ENCODE results near the gene CCR7. TPM values are rescaled to one million over a fixed set of nuclear protein-coding genes. Genes with fewer than 3 reads are reported as not detected.
"Not testable (repeated sequence)": the region's sequence is repeated elsewhere in the genome, so short reads cannot be mapped to it uniquely, and the experiment has no call there.

CCR7 gene
- total RNA-seq, 1 experiment from 2014 or later: 0.57 TPM

GRCh38 chr17:40574292-40574691, 9.0 kb upstream of the CCR7 start:
- Mint-ChIP-seq H3K27ac (no peak overlapping the region), H3K4me1 (no peaks in the 10 kb centered on the region), H3K36me3 (no peaks in the 10 kb centered on the region), H3K27me3 (ENCODE audit: low read depth) (peaks cover 33% of the 10 kb centered on the region), H3K4me3 (no peak overlapping the region), H3K9me3 (peaks cover 19% of the 10 kb centered on the region)
- TF ChIP-seq TEAD4 (CRISPR knock-in tag; IDR thresholded peaks at IDR 0.05) (no peak), NFYB (CRISPR knock-in tag; conservative IDR thresholded peaks at IDR 0.05; ENCODE audit: low read depth) (no peak), SOX15 (CRISPR knock-in tag; IDR thresholded peaks at IDR 0.05) (no peak), ZMAT4 (CRISPR knock-in tag; IDR thresholded peaks at IDR 0.05) (no peak), MYBL2 (CRISPR knock-in tag; IDR thresholded peaks at IDR 0.05) (no peak), ZNF219 (CRISPR knock-in tag; IDR thresholded peaks at IDR 0.05; ENCODE audit: borderline replicate concordance) (no peak), JUN (CRISPR knock-in tag; IDR thresholded peaks at IDR 0.05) (no peak), RORB (CRISPR knock-in tag; IDR thresholded peaks at IDR 0.05) (no peak), NR3C1 (CRISPR knock-in tag; conservative IDR thresholded peaks at IDR 0.05; ENCODE audit: low read depth) (no peak)
- TF ChIP-seq, protein P1, sequence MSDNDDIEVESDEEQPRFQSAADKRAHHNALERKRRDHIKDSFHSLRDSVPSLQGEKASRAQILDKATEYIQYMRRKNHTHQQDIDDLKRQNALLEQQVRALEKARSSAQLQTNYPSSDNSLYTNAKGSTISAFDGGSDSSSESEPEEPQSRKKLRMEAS (CRISPR knock-in tag; IDR thresholded peaks at IDR 0.05): no peak
- TF ChIP-seq, protein P2, sequence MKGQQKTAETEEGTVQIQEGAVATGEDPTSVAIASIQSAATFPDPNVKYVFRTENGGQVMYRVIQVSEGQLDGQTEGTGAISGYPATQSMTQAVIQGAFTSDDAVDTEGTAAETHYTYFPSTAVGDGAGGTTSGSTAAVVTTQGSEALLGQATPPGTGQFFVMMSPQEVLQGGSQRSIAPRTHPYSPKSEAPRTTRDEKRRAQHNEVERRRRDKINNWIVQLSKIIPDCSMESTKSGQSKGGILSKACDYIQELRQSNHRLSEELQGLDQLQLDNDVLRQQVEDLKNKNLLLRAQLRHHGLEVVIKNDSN (CRISPR knock-in tag; IDR thresholded peaks at IDR 0.05): no peak
- TF ChIP-seq, protein P3, sequence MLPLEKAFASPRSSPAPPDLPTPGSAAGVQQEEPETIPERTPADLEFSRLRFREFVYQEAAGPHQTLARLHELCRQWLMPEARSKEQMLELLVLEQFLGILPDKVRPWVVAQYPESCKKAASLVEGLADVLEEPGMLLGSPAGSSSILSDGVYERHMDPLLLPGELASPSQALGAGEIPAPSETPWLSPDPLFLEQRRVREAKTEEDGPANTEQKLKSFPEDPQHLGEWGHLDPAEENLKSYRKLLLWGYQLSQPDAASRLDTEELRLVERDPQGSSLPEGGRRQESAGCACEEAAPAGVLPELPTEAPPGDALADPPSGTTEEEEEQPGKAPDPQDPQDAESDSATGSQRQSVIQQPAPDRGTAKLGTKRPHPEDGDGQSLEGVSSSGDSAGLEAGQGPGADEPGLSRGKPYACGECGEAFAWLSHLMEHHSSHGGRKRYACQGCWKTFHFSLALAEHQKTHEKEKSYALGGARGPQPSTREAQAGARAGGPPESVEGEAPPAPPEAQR (CRISPR knock-in tag; IDR thresholded peaks at IDR 0.05): no peak
- ATAC-seq (no peak), DNase-seq (ENCODE audit: low spot score) (no peak)
- CTCF ChIA-PET: no interaction called here
- POLR2A ChIA-PET: interaction anchor here (0.6 kb wide), 1 partner anchor 154 kb away, joined by 6 read pairs; no protein-coding TSS in a partner anchor

- DNase-seq (ENCODE audit: low spot score); H3K36me3 Mint-ChIP-seq; POLR2A ChIA-PET; H3K4me1 Mint-ChIP-seq; CTCF ChIA-PET; H3K27ac Mint-ChIP-seq; H3K4me3 Mint-ChIP-seq; ATAC-seq: not testable (repeated sequence)
- Mint-ChIP-seq H3K9me3 (peaks cover 29% of the 10 kb centered on the region), H3K27me3 (ENCODE audit: low read depth) (peaks cover 36% of the 10 kb centered on the region)
Measured at GRCh38 chr17:40572245-40572993, 7.1 kb upstream of the CCR7 start.

DNA sequence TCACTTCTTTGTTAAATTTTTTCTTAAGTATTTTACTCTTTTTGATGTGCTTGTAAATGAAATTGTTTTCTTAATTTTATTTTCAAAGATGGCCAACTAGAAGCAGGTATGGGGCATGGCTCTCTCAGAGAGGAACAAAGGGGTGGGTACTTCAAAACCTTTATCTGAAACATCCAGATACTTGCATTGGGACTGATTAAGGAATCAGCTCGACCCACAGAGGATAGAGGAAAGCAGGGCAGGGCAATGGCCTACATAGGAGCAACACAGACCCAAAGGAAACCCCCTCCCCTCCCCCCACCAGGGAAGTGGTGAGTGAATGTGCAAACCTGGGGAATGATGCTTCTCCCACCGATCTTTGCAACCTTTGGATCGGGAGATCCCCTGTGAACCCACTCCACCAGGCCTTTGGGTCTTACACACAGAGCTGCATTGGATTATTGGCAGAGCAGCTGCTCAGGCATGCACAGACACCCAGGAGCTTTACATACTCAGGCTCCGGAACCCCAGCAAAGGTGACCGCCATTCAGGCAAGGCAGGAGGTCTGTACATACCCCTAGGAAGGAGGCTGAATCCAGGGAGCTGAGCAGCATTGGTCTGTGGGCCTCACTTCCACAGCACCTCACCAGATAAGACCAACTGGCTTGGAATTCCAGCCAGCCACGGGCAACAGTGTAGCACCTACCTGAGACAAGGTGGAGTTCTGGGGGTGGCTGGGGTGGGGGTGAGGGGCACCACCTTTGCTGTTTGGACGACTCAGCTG, 3.0 kb upstream of the CCR7 start:
- Mint-ChIP-seq H3K36me3 (peaks cover 9% of the 10 kb centered on the region), H3K27ac (no peak overlapping the region), H3K9me3 (peaks cover 23% of the 10 kb centered on the region), H3K27me3 (ENCODE audit: low read depth) (peaks cover 33% of the 10 kb centered on the region), H3K4me3 (no peak overlapping the region), H3K4me1 (peaks cover 27% of the 10 kb centered on the region)
- ChIA-PET POLR2A (no interaction called here), CTCF (interaction anchor here (0.8 to 0.9 kb wide), 2 partner anchors 8 to 52 kb away, joined by 4 read pairs; no protein-coding TSS in a partner anchor)
- TF ChIP-seq FOXP4 (CRISPR knock-in tag; IDR thresholded peaks at IDR 0.05) (no peak), SOX15 (CRISPR knock-in tag; IDR thresholded peaks at IDR 0.05) (no peak), ESRRA (CRISPR knock-in tag; IDR thresholded peaks at IDR 0.05; ENCODE audit: borderline replicate concordance) (no peak), EMX1 (CRISPR knock-in tag; IDR thresholded peaks at IDR 0.05) (no peak), JAZF1 (CRISPR knock-in tag; IDR thresholded peaks at IDR 0.05) (no peak), MYBL2 (CRISPR knock-in tag; IDR thresholded peaks at IDR 0.05) (no peak)
- DNase-seq (ENCODE audit: low spot score) (no peak), ATAC-seq (no peak)
